Heart right ventricle (tissue), 16 donors: Measurements from ENCODE around the gene IFI44L. TPM values are rescaled to one million over a fixed set of nuclear protein-coding genes. Genes with fewer than 3 reads are reported as not detected.

Experiments used
- ATAC-seq, 8 donors: fragments of 200-7000 bp; cut with Tn5 transposase; one replicate each; pipeline ENCODE4 v1.9.1; 2020; ENCODE audit warnings: mild to moderate bottlenecking in 8 of 8, moderate library complexity in 8 of 8, moderate number of reproducible peaks in 1 of 8
- DNase-seq, 2 donors: peaks; one replicate each; pipeline ENCODE4 v3.0.0-alpha.2; 2020
- H3K27ac ChIP-seq, 10 donors: fragments of 200-600 bp; sonication (generic) in 2 of 10; one replicate each; pipeline versions ENCODE4 v1.5.0 to v1.8.0; 2020 to 2022; ENCODE audit warnings: mild to moderate bottlenecking in 3 of 10
- H3K27me3 ChIP-seq, 7 donors: fragments of 200-600 bp; one replicate each; pipeline ENCODE4 v1.8.0; 2021 to 2022; ENCODE audit warnings: mild to moderate bottlenecking in 2 of 7
- H3K36me3 ChIP-seq, 9 donors: fragments of 200-600 bp; sonication (generic) in 1 of 9; one replicate each; pipeline versions ENCODE4 v1.5.0 to v1.8.0; 2020 to 2022; ENCODE audit warnings: mild to moderate bottlenecking in 2 of 9
- H3K4me1 ChIP-seq, 9 donors: fragments of 200-600 bp; sonication (generic) in 1 of 9; one replicate each; pipeline versions ENCODE4 v1.5.0 to v1.8.0; 2020 to 2022; ENCODE audit warnings: mild to moderate bottlenecking in 4 of 9
- H3K4me3 ChIP-seq, 10 donors: fragments of 200-600 bp; sonication (generic) in 2 of 10; one replicate each; pipeline versions ENCODE4 v1.5.0 to v1.8.0; 2020 to 2022; ENCODE audit warnings: mild to moderate bottlenecking in 7 of 10, moderate library complexity in 2 of 10
- H3K9me3 ChIP-seq, 11 donors: fragments of 200-600 bp in 10 of 11; sonication (generic) in 2 of 11; one replicate each; pipeline versions ENCODE4 v1.5.0 to v1.8.0; 2013 to 2022; ENCODE audit warnings: mild to moderate bottlenecking in 2 of 11, control low read depth in 1 of 11, moderate library complexity in 1 of 11
- CTCF ChIP-seq, 9 donors: fragments of 200-600 bp; sonication (generic) in 2 of 9; IDR thresholded peaks; one replicate each; pipeline versions ENCODE4 v1.5.0 to v1.8.0; 2021 to 2022; ENCODE audit warnings: antibody characterized with exemption in 9 of 9, mild to moderate bottlenecking in 5 of 9, moderate library complexity in 1 of 9
- WGBS, 2 donors: extraction: QIAGEN DNeasy Blood & Tissue Kit; methylation state at CpG; one replicate each; pipeline ENCODE4 v1.1.7; 2013; ENCODE audit warnings: inconsistent platforms in 1 of 2; 5-methylcytosine and 5-hydroxymethylcytosine counted together
- intact Hi-C, 10 donors: fragments of 100-400 bp; cut with DNase I; formaldehyde crosslinking; loops; one replicate each; pipeline versions ENCODE4 v1.11.1 to v1.14.2; 2022
- polyA plus RNA-seq, 2 donors: library from polyadenylated mRNA; stranded (reverse); fragments of 200-250 nt; gene quantifications; one replicate each; pipeline ENCODE4 v1.2.3, GENCODE V29; 2013
- total RNA-seq, 10 donors: library from RNA; stranded (reverse); fragmentation: NEBNext Ultra II Directional in 3 of 10; extraction: Animal tissue kit (Norgen Biotek cat#: 25700) in 3 of 10; gene quantifications; one replicate each; pipeline versions ENCODE4 v1.2.1 to v1.2.4, GENCODE V29; 2021 to 2023
- donor health status: Arrhythmogenic right ventricular cardiomyopathy.
- donor health status: ischemic (EF 13 %, LVEDD 7.1; RV severe dilation, severe dysfunction).
- donor health status: healthy with polysubstance abuse.
- donor health status: DM: no; HTN: yes; CAD: no.
- donor health status: DM: no; HTN: no; CAD: no.
- donor health status: ischemic (EF 25% LVEDD 6.9; RV normal size, moderate dysfunction).
- donor health status: ischemic (EF 25% LVEDD 5.7; RV mildly dilated, moderate dysfunction).
- donor health status: healthy.
- donor health status: DM: yes; HTN: yes; CAD: no.
- donor health status: Ischemic cardiomyopathy.
- donor health status: ischemic (EF 35%, LVEDD 5.7; RV mildly dilated, moderate dysfunction).
- donor health status: nonischemic (EF 11% LVEDD 7.7; RV severe dilation, severe dysfunction).
- donor health status: DM: yes; HTN: yes; CAD: no.
- donor health status: PGD.
- donor health status: ischemic (EF 29% LVEDD 5.4; RV normal size, mild dysfunction).
- donor health status: nonischemic (EF 23%, LVEDD 6.1; RV moderate dilation, normal function).

The IFI44L gene
- total and polyA plus RNA-seq, 12 donors, result 3.0 to 47.7 (median 11.0) TPM

GRCh38 chr1:78630600-78630999 is 10.4 kb downstream of the IFI44L start:
- WGBS, 2 donors, result 71 to 100% methylated on average over 2 of the region's 2 CpGs
- no peak for ATAC-seq
- no peak overlapping the region for H3K4me3 ChIP-seq
- intact Hi-C loops, result no loop called here
- DNase-seq, result no peak
- no peak for TF ChIP-seq CTCF (IDR thresholded peaks at IDR 0.05)
- H3K27me3 ChIP-seq, result no peaks in the 10 kb centered on the region
- peaks cover 0 to 46% (median 0%) of the 10 kb centered on the region in 9 donors for H3K36me3 ChIP-seq
- H3K4me1 ChIP-seq, result peaks cover 0 to 21% (median 11%) of the 10 kb centered on the region in 9 donors
- no peak overlapping the region for H3K27ac ChIP-seq
- peaks cover 0 to 9% (median 0%) of the 10 kb centered on the region in 11 donors for H3K9me3 ChIP-seq

GRCh38 chr1:78633209-78633608 is 13.0 kb downstream of the IFI44L start:
- ATAC-seq (no peak), DNase-seq (no peak)
- WGBS, 2 donors, result 93 to 96% methylated on average over 4 of the region's 4 CpGs
- intact Hi-C loops, result no loop called here
- Histone ChIP-seq H3K4me1 (peaks cover 0 to 5% (median 0%) of the 10 kb centered on the region in 9 donors), H3K9me3 (peaks cover 0 to 9% (median 0%) of the 10 kb centered on the region in 11 donors), H3K27me3 (no peaks in the 10 kb centered on the region), H3K36me3 (peaks cover 0 to 67% (median 0%) of the 10 kb centered on the region in 9 donors), H3K27ac (no peak overlapping the region), H3K4me3 (no peak overlapping the region)
- no peak for TF ChIP-seq CTCF (IDR thresholded peaks at IDR 0.05)

- 92 to 94% methylated on average over 1 of the region's 1 CpG for WGBS, 2 donors
- TF ChIP-seq CTCF (IDR thresholded peaks at IDR 0.05), result no peak
- H3K36me3 ChIP-seq, result peaks cover 0 to 87% (median 7%) of the 10 kb centered on the region in 9 donors
Observed at GRCh38 chr1:78640462-78640861, 20.2 kb downstream of the IFI44L start.

GRCh38 chr1:78641558-78641957 is 21.3 kb downstream of the IFI44L start:
- Histone ChIP-seq H3K27me3 (no peaks in the 10 kb centered on the region), H3K4me3 (no peak overlapping the region), H3K4me1 (peaks cover 0 to 23% (median 12%) of the 10 kb centered on the region in 9 donors), H3K36me3 (peaks cover 0 to 76% (median 7%) of the 10 kb centered on the region in 9 donors), H3K27ac (no peak overlapping the region), H3K9me3 (peaks cover 0 to 10% (median 0%) of the 10 kb centered on the region in 11 donors)
- 85 to 88% methylated on average over 4 of the region's 4 CpGs for WGBS, 2 donors
- TF ChIP-seq CTCF (IDR thresholded peaks at IDR 0.05), result no peak
- DNase-seq, result no peak
- ATAC-seq, result no peak
- intact Hi-C loops, result no loop called here

More at GRCh38 chr1:78640462-78640861, 20.2 kb downstream of the IFI44L start:
- H3K27me3 ChIP-seq, result no peaks in the 10 kb centered on the region
- no peak overlapping the region for H3K27ac ChIP-seq
- H3K9me3 ChIP-seq, result peaks cover 0 to 10% (median 0%) of the 10 kb centered on the region in 11 donors
- DNase-seq (no peak), ATAC-seq (no peak)
- intact Hi-C loops, result no loop called here
- H3K4me3 ChIP-seq, result no peak overlapping the region
- H3K4me1 ChIP-seq, result peaks cover 0 to 14% (median 3%) of the 10 kb centered on the region in 9 donors
